GM12872 (cell line): ENCODE results near the gene KRT6B.

Source experiments
- TF ChIP-seq, protein P1 (sequence below): IDR thresholded peaks from 3 replicates; pipeline ENCODE4 v1.5.1; 2011; ENCODE audit warnings: low read depth, mild to moderate bottlenecking, low read length, moderate library complexity; ENCODE audit not compliant: insufficient read depth

KRT6B gene

DNA sequence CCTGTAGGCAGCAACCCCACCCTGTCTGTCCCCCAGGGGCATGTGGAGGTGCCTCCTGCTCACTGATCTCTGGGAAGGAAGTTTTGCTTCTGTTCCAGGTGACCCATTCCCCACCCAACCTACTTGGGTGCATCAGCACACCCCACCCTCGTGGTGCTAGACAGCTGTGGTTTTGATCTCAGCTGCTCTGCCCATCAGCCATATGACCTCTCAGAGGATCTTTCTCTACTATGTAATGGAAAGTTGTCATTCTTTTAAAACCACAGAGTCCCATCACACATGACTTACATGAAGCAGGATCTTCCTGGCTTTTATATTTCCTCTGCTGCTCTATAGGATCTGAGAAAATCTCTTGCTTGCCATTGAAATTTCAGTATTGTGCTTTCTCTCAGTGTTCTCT lies 32.3 kb downstream of the KRT6B start:
- TF ChIP-seq, protein P1, sequence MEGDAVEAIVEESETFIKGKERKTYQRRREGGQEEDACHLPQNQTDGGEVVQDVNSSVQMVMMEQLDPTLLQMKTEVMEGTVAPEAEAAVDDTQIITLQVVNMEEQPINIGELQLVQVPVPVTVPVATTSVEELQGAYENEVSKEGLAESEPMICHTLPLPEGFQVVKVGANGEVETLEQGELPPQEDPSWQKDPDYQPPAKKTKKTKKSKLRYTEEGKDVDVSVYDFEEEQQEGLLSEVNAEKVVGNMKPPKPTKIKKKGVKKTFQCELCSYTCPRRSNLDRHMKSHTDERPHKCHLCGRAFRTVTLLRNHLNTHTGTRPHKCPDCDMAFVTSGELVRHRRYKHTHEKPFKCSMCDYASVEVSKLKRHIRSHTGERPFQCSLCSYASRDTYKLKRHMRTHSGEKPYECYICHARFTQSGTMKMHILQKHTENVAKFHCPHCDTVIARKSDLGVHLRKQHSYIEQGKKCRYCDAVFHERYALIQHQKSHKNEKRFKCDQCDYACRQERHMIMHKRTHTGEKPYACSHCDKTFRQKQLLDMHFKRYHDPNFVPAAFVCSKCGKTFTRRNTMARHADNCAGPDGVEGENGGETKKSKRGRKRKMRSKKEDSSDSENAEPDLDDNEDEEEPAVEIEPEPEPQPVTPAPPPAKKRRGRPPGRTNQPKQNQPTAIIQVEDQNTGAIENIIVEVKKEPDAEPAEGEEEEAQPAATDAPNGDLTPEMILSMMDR, result no peak

DNA sequence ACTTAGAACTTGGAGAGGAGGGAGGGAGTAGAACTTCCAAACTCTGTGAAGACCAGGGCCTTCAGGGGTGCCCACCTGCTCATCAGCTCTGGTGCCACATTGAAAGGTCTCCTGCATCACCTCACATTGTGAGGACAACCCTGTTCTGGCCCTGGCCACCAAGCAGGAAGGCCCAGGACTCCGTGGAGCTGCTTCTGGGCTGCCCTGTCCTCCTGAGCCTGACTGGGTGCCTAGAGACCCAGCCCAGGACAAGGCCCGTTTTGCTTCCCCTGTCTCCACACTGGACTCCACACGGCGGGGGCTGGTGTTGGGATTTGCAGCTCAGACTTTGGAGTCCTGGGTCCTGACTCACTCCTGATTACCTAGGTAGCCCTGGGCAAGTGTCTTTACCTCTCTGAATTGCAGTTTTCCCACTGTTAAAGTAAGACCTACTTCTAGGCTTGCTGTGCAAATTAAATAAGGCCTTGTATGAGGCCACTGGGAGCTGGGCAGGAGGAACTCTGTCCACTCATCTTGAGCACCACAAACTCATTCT lies 33.3 kb downstream of the KRT6B start:
- TF ChIP-seq, protein P1, result no peak

DNA sequence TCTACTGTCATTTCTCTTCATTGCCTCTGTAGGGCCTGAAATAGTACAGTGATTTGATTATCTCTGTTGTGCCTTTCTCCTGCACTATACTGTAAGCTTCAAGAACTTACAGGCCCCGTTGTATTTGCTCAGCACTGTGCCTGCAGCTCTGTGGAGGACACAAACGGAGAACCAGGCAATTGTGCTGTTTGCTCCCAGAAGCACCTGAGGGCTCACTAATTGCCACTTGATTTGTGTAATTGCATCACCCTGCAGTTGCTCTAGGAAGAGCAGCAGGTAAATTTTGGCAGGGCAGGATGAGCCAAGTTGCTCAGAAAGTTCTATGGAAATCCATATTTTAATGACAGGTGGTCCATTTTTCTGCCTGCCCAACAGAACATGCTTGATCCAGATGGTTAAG lies 34.2 kb downstream of the KRT6B start:
- TF ChIP-seq, protein P1, result no peak

DNA sequence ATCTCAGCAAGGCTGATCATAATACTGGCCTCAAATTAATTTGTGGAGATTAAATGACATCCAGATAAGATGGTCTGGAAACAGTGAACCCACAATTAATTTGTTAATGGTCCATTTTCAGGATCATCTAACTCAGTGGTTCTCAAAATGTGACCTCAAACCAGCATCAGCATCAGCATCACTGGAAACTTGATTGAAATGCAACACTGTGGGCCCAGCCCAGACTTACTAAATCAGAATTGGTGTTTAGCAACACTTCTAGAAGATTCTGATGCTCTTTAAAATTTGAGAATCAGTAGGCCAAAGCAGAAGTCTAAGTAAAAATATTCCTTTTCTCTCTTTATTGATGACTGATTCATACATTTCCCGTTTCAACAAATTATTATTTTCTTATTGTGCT lies 35.2 kb downstream of the KRT6B start:
- TF ChIP-seq, protein P1, result no peak

DNA sequence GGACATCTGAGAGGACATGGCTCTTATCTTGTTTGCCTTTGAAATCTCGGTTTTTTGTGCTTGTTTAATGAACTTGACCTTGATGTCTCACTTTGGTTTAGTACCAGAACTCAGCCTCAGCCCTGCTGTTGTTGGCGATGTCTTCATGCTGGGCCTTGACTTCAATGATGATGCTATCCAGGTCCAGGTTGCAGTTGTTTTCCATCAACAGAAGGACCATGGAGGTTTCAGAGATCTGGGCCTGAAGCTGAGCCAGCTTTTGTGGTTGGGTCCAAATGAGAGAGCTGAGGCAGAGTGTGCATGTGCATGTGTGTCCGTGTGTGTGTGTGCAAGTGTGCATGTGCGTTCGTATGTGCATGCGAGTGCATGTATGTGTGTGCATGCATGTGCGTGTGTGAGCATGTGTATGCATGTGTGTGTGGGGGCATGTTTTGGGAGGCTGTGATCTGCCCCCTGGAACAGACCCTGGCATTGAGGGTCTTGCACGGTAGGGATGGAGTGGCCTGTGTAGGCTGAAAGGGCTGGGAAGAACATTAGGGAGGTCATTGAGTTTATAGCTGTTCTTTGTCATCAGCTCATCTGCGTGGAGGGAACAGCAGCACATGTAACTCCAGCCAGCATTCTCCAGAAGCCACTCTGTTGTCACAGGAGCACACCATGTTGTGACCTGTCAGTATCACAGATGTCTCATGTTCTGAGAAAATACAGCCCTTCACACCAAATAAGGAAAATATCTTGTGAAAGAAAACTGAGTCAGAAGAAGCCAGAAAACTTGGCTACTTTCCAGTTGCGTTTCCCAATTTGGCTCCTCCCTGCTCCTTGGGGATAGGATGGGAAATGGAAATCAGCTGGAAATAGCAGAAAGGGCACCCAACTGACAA lies 35.8 kb downstream of the KRT6B start:
- TF ChIP-seq, protein P1, result no peak

DNA sequence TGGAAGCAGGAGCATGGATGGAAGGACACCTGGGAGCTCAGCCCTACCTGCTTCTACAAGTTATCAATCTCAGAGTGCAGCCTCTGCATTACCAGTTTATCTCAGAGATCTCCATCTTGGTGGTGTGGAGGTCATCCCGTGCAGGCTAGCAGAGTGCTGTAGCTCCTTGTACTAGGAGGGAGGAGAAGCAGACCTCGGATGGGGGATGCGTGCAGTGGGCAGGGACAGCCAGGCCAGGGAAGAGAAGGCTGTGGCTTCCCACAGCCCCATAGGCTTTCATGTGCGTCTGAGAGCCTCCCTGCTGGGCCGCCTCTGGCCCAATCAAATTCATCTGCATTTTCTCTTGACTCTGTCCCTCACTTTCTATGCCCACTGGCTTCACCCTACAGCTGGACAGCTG lies 37.0 kb downstream of the KRT6B start:
- TF ChIP-seq, protein P1, result no peak

DNA sequence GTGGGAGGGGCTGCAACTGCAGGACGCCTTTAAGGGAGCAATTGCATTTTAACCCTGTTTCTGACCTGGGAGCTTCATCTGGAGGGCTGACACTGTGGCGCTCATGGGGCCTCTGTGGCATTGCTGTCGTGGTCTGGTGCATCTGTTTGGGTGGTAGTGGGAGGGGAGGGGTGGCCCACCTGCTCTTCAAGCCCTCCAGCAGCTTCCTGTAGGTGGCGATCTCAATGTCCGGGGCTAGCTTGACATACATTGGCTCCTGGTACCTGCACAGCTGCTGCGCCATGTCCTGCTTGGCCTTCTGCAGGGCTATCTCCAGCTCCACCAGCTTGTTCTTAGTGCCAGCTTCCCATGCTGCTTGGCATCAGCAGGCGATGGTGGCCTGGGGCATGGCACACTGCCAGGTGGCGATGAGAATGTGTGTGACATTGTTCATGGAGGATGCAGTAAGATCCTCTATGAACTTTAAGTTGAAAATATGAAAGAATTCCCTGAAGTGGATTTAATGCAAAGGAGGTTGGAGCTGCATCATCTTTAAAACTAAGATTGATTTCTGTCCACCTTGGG lies 38.1 kb downstream of the KRT6B start:
- TF ChIP-seq, protein P1, result no peak
